GM12891 (cell line): ENCODE measurements around the gene SLC8A3.

Experiments
- POLR2A ChIP-seq: IDR thresholded peaks from 2 replicates; pipeline ENCODE4 v1.6.1; 2011; ENCODE audit warnings: low read depth, low read length, control low read depth
- POLR2AphosphoS5 ChIP-seq: IDR thresholded peaks from 2 replicates; pipeline ENCODE4 v1.6.1; 2011; ENCODE audit warnings: low read depth, low read length, control low read depth
- SPI1 ChIP-seq: IDR thresholded peaks from 2 replicates; pipeline ENCODE4 v1.6.1; 2011; ENCODE audit warnings: low read depth, low read length, control low read depth
- TAF1 ChIP-seq: IDR thresholded peaks from 2 replicates; pipeline ENCODE4 v1.6.1; 2011; ENCODE audit warnings: low read depth, low read length, control low read depth

- TF ChIP-seq TAF1: no peak
- TF ChIP-seq POLR2A: no peak
- no peak for TF ChIP-seq POLR2AphosphoS5
- no peak for TF ChIP-seq SPI1
Measured at GRCh38 chr14:70180718-70181117, 8.0 kb downstream of the SLC8A3 start.
